B cell (primary cell): ENCODE measurements around the gene ZDHHC1. TPM values are rescaled to one million over a fixed set of nuclear protein-coding genes. Genes with fewer than 3 reads are reported as not detected.
A peak's percentile ranks its signal among the peaks of the same experiment; 100 is the strongest.
"Not testable (repeated sequence)": the region's sequence is repeated elsewhere in the genome, so short reads cannot be mapped to it uniquely, and the experiment has no call there.

ENCODE experiments used
- ATAC-seq: fragments of 200-7000 bp; cut with Tn5 transposase; one replicate; pipeline ENCODE4 v1.10.0; 2021; ENCODE audit warnings: low read depth, mild to moderate bottlenecking, moderate number of reproducible peaks, moderate library complexity
- CTCF ChIA-PET: fragments of 350-600 bp; sonication (Branson Sonifier 250); formaldehyde crosslinking; loops from one replicate; lab custom pipeline; 2021; ENCODE audit warnings: antibody characterized with exemption, inconsistent platforms; lab: Charles Lee
- POLR2A ChIA-PET: fragments of 350-600 bp; sonication (Branson Sonifier 250); formaldehyde crosslinking; loops from one replicate; lab custom pipeline; 2021; ENCODE audit warnings: antibody characterized with exemption; lab: Charles Lee
- DNase-seq: peaks from one replicate; pipeline ENCODE4 v3.0.0; 2013
- H2AFZ ChIP-seq: 2 replicates; pipeline ENCODE4 v1.6.1; 2012; ENCODE audit warnings: mild to moderate bottlenecking, low read depth, low read length; ENCODE audit not compliant: insufficient read depth, poor library complexity, severe bottlenecking
- H3K27ac ChIP-seq, 2 donors: 1 replicate in 1 of 2; 2 replicates in 1 of 2; pipeline ENCODE4 v1.5.1; 2012 to 2013; ENCODE audit warnings: low read length in 2 of 2, mild to moderate bottlenecking in 2 of 2, moderate library complexity in 1 of 2
- H3K27me3 ChIP-seq, 4 experiments: fragments of 200-600 bp in 1 of 4; sonication (generic) in 1 of 4; replicated peaks in 1 of 4; 1 replicate in 2 of 4; 2 replicates in 2 of 4; pipeline versions ENCODE4 v1.6.1 to v1.7.0; 2013 to 2016; ENCODE audit warnings: low read length in 3 of 4, mild to moderate bottlenecking in 2 of 4, mixed read lengths in 1 of 4, moderate library complexity in 1 of 4; ENCODE audit not compliant: insufficient read depth in 4 of 4, control insufficient read depth in 3 of 4; ENCODE audit errors: control extremely low read depth in 1 of 4
- H3K36me3 ChIP-seq, 2 experiments: replicated peaks in 1 of 2; 1 replicate in 1 of 2; 2 replicates in 1 of 2; pipeline versions ENCODE4 v1.6.1 to v1.7.1; 2013; ENCODE audit warnings: low read length in 1 of 2; ENCODE audit not compliant: insufficient read depth in 2 of 2, control insufficient read depth in 1 of 2; ENCODE audit errors: control extremely low read depth in 1 of 2, extremely low read depth in 1 of 2
- H3K4me1 ChIP-seq, 2 donors: fragments of 200-600 bp in 1 of 2; sonication (generic) in 1 of 2; 1 replicate in 1 of 2; 2 replicates in 1 of 2; pipeline versions ENCODE4 v1.5.1 to v1.6.1; 2013 to 2017; ENCODE audit warnings: low read length in 2 of 2; ENCODE audit not compliant: control insufficient read depth in 2 of 2, insufficient read depth in 2 of 2
- H3K4me2 ChIP-seq: replicated peaks from 2 replicates; pipeline ENCODE3; 2012; ENCODE audit warnings: mild to moderate bottlenecking, low read depth, low read length; ENCODE audit not compliant: poor library complexity, severe bottlenecking
- H3K4me3 ChIP-seq, 5 experiments: fragments of 200-600 bp in 1 of 5; sonication (generic) in 1 of 5; 1 replicate in 3 of 5; 2 replicates in 2 of 5; pipeline versions ENCODE4 v1.5.1 to v1.7.0; 2011 to 2016; ENCODE audit warnings: low read length in 4 of 5, mild to moderate bottlenecking in 4 of 5, low read depth in 2 of 5, control low read depth in 1 of 5, moderate library complexity in 1 of 5; ENCODE audit not compliant: insufficient read depth in 1 of 5; ENCODE audit errors: control extremely low read depth in 1 of 5, extremely low read depth in 1 of 5
- H3K79me2 ChIP-seq: fragments of 200-600 bp; sonication (generic); one replicate; pipeline ENCODE4 v1.6.0; 2016; ENCODE audit warnings: low read length; ENCODE audit not compliant: control insufficient read depth, insufficient read depth
- H3K9ac ChIP-seq: fragments of 200-600 bp; sonication (generic); 2 replicates; pipeline ENCODE4 v1.6.1; 2017; ENCODE audit warnings: mild to moderate bottlenecking, low read length, moderate library complexity
- H3K9me3 ChIP-seq, 3 donors: one replicate each; pipeline versions ENCODE4 v1.6.1 to v1.7.1; 2013; ENCODE audit warnings: low read length in 2 of 3; ENCODE audit not compliant: control insufficient read depth in 2 of 3, insufficient read depth in 1 of 3; ENCODE audit errors: control extremely low read depth in 1 of 3
- H4K20me1 ChIP-seq: 2 replicates; pipeline ENCODE4 v1.6.0; 2012; ENCODE audit warnings: mild to moderate bottlenecking, low read length; ENCODE audit not compliant: insufficient read depth, control insufficient read depth, poor library complexity, severe bottlenecking
- H3K27ac Mint-ChIP-seq: one replicate; pipeline ENCODE4 v1.8.0; 2021; ENCODE audit warnings: mixed read lengths
- H3K27me3 Mint-ChIP-seq: one replicate; pipeline ENCODE4 v1.8.0; 2021; ENCODE audit warnings: mixed read lengths
- H3K4me1 Mint-ChIP-seq: one replicate; pipeline ENCODE4 v1.8.0; 2021; ENCODE audit warnings: mixed read lengths
- H3K4me3 Mint-ChIP-seq: one replicate; pipeline ENCODE4 v1.8.0; 2021; ENCODE audit warnings: mixed read lengths
- H3K9me3 Mint-ChIP-seq: one replicate; pipeline ENCODE4 v1.8.0; 2022; ENCODE audit warnings: mixed read lengths; ENCODE audit not compliant: insufficient read depth
- EZH2 ChIP-seq: IDR thresholded peaks from 2 replicates; pipeline ENCODE4 v1.6.1; 2012; ENCODE audit warnings: borderline replicate concordance, low read depth, mild to moderate bottlenecking, moderate library complexity, low read length; ENCODE audit not compliant: insufficient read depth, poor library complexity, severe bottlenecking
- WGBS: methylation state at CpG from one replicate; pipeline ENCODE4 v1.1.5; 2013; ENCODE audit warnings: missing lambda C conversion rate; ENCODE audit not compliant: insufficient coverage; 5-methylcytosine and 5-hydroxymethylcytosine counted together
- intact Hi-C: fragments of 100-400 bp; cut with micrococcal nuclease; formaldehyde crosslinking; loops from one replicate; pipeline ENCODE4 v1.10.0; 2022
- polyA plus RNA-seq: library from polyadenylated mRNA; depleted of rRNA; stranded (reverse); fragments of >200 nt; gene quantifications from 2 replicates; pipeline ENCODE4 v1.2.3, GENCODE V29; 2012
- total RNA-seq, 2 donors: library from RNA; stranded (reverse); fragments of 120-200 nt in 1 of 2; gene quantifications; 1 replicate in 1 of 2; 2 replicates in 1 of 2; pipeline versions ENCODE4 v1.2.3 to v1.2.4, GENCODE V29; 2013 to 2022
- TF ChIP-seq, protein P1 (sequence below): fragments of 200-600 bp; IDR thresholded peaks from one replicate; pipeline ENCODE4 v1.8.0; 2022; ENCODE audit warnings: antibody characterized with exemption, mild to moderate bottlenecking

ZDHHC1 gene
- total and polyA plus RNA-seq, 2 donors (not counting 1 experiment from before 2014, with no cell fraction given): 0.58 to 2.8 TPM

DNA sequence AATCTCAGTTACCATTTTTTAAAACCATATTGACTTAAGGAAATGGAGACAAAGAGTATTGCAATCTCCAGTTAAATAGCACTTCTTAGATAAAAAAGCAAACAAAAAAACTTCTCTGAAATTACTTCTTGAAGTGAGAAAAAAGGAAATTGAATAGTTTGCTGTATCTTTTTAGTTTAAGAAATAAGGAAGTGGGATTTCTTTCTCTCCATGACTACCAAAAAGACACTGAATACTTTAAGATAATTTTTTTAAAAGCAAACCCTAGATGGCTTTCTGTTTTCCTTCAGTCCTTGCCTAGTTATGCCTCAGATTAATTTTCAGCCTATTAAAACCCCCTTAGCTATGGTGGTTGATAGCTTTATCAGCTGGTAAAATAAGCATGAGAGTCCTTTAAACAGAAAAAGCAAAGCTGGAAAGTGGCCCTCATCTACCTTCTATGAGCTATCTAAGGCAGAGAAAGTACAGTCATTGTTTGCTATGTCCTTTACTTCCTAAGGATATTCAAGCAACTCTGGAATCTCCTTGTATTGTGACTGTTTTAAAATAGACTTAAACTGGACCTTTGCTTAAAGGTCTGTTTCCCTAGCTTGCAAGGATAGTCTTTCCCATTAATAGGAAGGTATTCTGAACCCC lies 51.6 kb downstream of the ZDHHC1 start:
- H3K4me3 ChIP-seq: peak overlapping the region in 1 of 5 experiments; percentile 16
- H3K4me2 ChIP-seq: peak overlapping the region; percentile 57
- peak overlapping the region; percentile 31 for H2AFZ ChIP-seq
- H3K4me3 Mint-ChIP-seq: peak overlapping the region; percentile 49
- H3K9me3 ChIP-seq: no peaks in the 10 kb centered on the region
- no peaks in the 10 kb centered on the region for H4K20me1 ChIP-seq
- H3K27ac Mint-ChIP-seq: peak overlapping the region; percentile 81
- peaks cover 17% of the 10 kb centered on the region for H3K4me1 Mint-ChIP-seq
- H3K4me1 ChIP-seq: peaks cover 15 to 21% of the 10 kb centered on the region in 2 donors
- TF ChIP-seq, protein P1, sequence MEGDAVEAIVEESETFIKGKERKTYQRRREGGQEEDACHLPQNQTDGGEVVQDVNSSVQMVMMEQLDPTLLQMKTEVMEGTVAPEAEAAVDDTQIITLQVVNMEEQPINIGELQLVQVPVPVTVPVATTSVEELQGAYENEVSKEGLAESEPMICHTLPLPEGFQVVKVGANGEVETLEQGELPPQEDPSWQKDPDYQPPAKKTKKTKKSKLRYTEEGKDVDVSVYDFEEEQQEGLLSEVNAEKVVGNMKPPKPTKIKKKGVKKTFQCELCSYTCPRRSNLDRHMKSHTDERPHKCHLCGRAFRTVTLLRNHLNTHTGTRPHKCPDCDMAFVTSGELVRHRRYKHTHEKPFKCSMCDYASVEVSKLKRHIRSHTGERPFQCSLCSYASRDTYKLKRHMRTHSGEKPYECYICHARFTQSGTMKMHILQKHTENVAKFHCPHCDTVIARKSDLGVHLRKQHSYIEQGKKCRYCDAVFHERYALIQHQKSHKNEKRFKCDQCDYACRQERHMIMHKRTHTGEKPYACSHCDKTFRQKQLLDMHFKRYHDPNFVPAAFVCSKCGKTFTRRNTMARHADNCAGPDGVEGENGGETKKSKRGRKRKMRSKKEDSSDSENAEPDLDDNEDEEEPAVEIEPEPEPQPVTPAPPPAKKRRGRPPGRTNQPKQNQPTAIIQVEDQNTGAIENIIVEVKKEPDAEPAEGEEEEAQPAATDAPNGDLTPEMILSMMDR: no peak
- TF ChIP-seq EZH2: no peak
- DNase-seq (peak; percentile 27), ATAC-seq (peak; percentile 36)
- intact Hi-C loops: no loop called here
- H3K9ac ChIP-seq: no peak overlapping the region
- no peaks in the 10 kb centered on the region for H3K36me3 ChIP-seq
- no peaks in the 10 kb centered on the region for H3K79me2 ChIP-seq
- peak overlapping the region; percentile 55 to 79 for H3K27ac ChIP-seq
- peaks cover 0 to under 1% (median 0%) of the 10 kb centered on the region in 4 experiments for H3K27me3 ChIP-seq
- H3K27me3 Mint-ChIP-seq: no peaks in the 10 kb centered on the region
- H3K9me3 Mint-ChIP-seq: no peaks in the 10 kb centered on the region
- CTCF ChIA-PET: interaction anchor here (0.7 to 1.0 kb wide), 3 partner anchors 9 to 35 kb away, joined by 3 to 5 read pairs (median 3); no protein-coding TSS in a partner anchor
- POLR2A ChIA-PET: no interaction called here

DNA sequence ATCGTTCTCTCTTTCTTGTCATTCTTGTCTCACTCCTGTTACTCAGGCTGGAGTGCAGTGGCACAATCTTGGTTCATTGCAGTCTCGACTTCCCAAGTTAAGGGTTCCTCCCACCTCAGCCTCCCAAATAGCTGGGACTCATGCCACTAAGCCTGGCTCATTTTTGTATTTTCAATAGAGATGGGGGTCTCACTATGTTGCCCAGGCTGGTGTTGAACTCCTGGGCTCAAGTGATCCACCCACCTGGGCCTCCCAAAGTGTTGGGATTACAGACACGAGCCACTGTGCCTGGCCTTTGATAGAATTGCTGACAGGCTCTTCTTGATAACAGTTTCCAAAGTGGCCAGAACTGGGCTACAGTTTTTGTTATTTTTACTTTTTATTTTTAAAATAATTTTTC lies 55.2 kb downstream of the ZDHHC1 start:
- peaks cover 17% of the 10 kb centered on the region for H3K4me1 Mint-ChIP-seq
- ChIA-PET CTCF (no interaction called here), POLR2A (no interaction called here)
- peaks cover 9% of the 10 kb centered on the region for H3K27me3 Mint-ChIP-seq
- peaks cover 13 to 16% of the 10 kb centered on the region in 2 donors for H3K4me1 ChIP-seq
- TF ChIP-seq, protein P1: no peak
- no peak for TF ChIP-seq EZH2
- no peak overlapping the region for H3K4me2 ChIP-seq
- no peaks in the 10 kb centered on the region for H3K9me3 ChIP-seq
- H3K4me3 ChIP-seq: no peak overlapping the region
- H3K79me2 ChIP-seq: no peaks in the 10 kb centered on the region
- H3K9me3 Mint-ChIP-seq: no peaks in the 10 kb centered on the region
- no peak overlapping the region for H3K27ac ChIP-seq
- no peaks in the 10 kb centered on the region for H4K20me1 ChIP-seq
- intact Hi-C loops: no loop called here
- ATAC-seq (no peak), DNase-seq (no peak)
- no peaks in the 10 kb centered on the region for H3K36me3 ChIP-seq
- peaks cover 0 to 3% (median 1%) of the 10 kb centered on the region in 4 experiments for H3K27me3 ChIP-seq
- H3K4me3 Mint-ChIP-seq: no peak overlapping the region
- WGBS: 100% methylated on average over 2 of the region's 3 CpGs
- H3K9ac ChIP-seq: no peak overlapping the region
- no peak overlapping the region for H2AFZ ChIP-seq
- H3K27ac Mint-ChIP-seq: no peak overlapping the region

DNA sequence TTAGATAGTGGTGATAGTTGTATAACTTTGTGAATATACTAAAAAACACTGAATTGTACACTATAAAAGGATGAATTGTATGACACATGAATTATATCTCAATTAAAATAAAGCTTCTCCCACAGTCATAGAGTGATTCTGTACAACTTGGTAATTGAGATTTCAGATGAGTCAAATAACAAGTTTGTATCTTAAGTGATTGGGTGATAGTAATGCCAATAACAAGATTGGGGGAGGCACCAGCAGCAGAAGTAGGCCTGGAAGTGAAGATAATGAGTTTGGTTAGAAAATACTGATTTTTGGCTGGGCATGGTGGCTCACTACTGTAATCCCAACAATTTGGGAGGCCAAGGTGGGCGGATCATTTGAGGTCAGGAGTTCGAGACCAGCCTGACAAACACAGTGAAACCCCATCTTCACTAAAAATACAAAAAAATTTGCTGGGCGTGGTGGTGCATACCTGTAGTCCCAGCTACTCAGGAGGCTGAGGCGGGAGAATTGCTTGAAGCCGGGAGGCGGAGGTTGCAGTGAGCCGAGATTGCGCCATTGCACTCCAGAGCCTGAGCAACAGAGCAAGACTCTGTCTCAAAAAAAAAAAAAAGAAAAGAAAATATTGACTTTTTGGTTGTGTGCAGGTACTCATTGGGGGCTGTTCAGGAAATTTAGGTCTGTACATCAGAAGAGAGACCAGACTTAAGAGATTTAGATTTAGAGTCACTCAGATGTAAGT lies 56.6 kb downstream of the ZDHHC1 start:
- WGBS: 97% methylated on average over 6 of the region's 8 CpGs
- CTCF ChIA-PET: interaction anchor here (0.8 kb wide), 1 partner anchor 22 kb away, joined by 3 read pairs; no protein-coding TSS in a partner anchor
- peaks cover 14% of the 10 kb centered on the region for H3K27me3 Mint-ChIP-seq
- H3K4me3 Mint-ChIP-seq, H3K4me2 ChIP-seq, H3K4me1 Mint-ChIP-seq, H3K36me3 ChIP-seq, H3K27me3 ChIP-seq, H3K9me3 Mint-ChIP-seq, intact Hi-C loops, POLR2A ChIA-PET, H4K20me1 ChIP-seq, H3K27ac ChIP-seq, H2AFZ ChIP-seq, ATAC-seq, H3K4me1 ChIP-seq, H3K4me3 ChIP-seq, H3K27ac Mint-ChIP-seq, H3K79me2 ChIP-seq, H3K9ac ChIP-seq, DNase-seq, H3K9me3 ChIP-seq: not testable (repeated sequence)
